ENCODE measurements around the gene SLC44A4. TPM values are rescaled to one million over a fixed set of nuclear protein-coding genes. Genes with fewer than 3 reads are reported as not detected.

Gene SLC44A4
- total RNA-seq, 1 donor from 2014 or later = 0.52 TPM

GRCh38 chr6:31881136-31881859 is 2.5 kb upstream of the SLC44A4 start:
- Histone ChIP-seq H3K36me3 (ENCODE audit: control insufficient read depth in 3 of 3, insufficient read depth in 3 of 3, low read length in 3 of 3) (peaks cover 49 to 52% (median 51%) of the 10 kb centered on the region in 3 donors), H3K9me3 (ENCODE audit: control insufficient read depth in 3 of 3, low read length in 3 of 3) (no peaks in the 10 kb centered on the region), H3K9ac (ENCODE audit: low read depth in 1 of 3, low read length in 3 of 3) (no peak overlapping the region), H3K27ac (ENCODE audit: low read depth, low read length) (no peak overlapping the region), H3K4me1 (ENCODE audit: control insufficient read depth in 3 of 3, insufficient read depth in 3 of 3, low read length in 3 of 3) (peaks cover 0 to 3% (median 0%) of the 10 kb centered on the region in 3 donors), H3K27me3 (ENCODE audit: control insufficient read depth in 3 of 3, insufficient read depth in 3 of 3, low read length in 3 of 3) (no peaks in the 10 kb centered on the region), H3K4me3 (ENCODE audit: low read length in 3 of 3) (no peak overlapping the region)

DNA sequence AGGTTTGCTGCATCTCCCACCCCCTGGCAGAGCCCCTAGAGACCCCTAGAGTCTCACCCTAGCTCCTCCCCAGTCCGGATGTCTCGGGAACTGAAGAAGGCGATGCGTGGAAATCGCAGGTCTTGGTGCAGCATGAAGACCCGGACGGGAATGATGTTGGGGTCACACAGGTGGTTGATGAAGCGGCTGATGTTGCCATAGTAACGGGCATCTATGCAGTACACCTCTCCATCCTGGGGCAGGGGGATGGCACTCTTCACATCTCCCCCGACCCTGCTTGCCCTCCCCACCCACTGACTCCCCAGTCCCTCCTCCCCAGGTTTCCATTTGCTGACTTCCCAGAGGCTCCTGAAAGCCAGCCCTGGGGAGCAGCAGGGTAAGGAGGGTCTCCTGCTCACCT is 1.8 kb upstream of the SLC44A4 start:
- no peak overlapping the region for H3K4me3 ChIP-seq (ENCODE audit: low read length in 3 of 3)
- H3K27ac ChIP-seq (ENCODE audit: low read depth, low read length) = no peak overlapping the region
- H3K27me3 ChIP-seq (ENCODE audit: control insufficient read depth in 3 of 3, insufficient read depth in 3 of 3, low read length in 3 of 3) = no peaks in the 10 kb centered on the region
- H3K4me1 ChIP-seq (ENCODE audit: control insufficient read depth in 3 of 3, insufficient read depth in 3 of 3, low read length in 3 of 3) = peaks cover 0 to 3% (median 0%) of the 10 kb centered on the region in 3 donors
- no peaks in the 10 kb centered on the region for H3K9me3 ChIP-seq (ENCODE audit: control insufficient read depth in 3 of 3, low read length in 3 of 3)
- H3K36me3 ChIP-seq (ENCODE audit: control insufficient read depth in 3 of 3, insufficient read depth in 3 of 3, low read length in 3 of 3) = peaks cover 47 to 49% (median 49%) of the 10 kb centered on the region in 3 donors
- no peak overlapping the region for H3K9ac ChIP-seq (ENCODE audit: low read depth in 1 of 3, low read length in 3 of 3)

DNA sequence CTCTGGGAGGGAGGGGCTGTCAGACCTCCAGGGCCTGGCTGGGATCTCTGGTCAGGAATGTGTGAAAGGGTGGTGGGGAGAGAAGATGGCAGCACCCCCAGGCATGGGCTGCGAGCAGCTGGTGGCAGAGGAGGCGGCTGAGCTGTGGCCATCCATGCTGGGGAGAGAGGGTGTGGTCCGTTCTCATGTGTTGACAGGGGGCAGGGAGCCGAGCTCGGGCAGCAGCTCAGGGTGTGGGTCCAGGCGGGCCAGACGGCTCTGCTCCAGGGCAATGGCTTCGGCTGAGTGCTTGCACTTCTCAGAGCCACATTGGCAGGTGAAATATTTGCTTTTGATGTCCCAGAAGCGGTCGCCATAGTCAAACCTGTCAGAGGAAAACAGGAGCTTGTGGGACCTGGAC is 1.1 kb upstream of the SLC44A4 start:
- Histone ChIP-seq H3K36me3 (ENCODE audit: control insufficient read depth in 3 of 3, insufficient read depth in 3 of 3, low read length in 3 of 3) (peaks cover 45 to 46% (median 46%) of the 10 kb centered on the region in 3 donors), H3K9ac (ENCODE audit: low read depth in 1 of 3, low read length in 3 of 3) (no peak overlapping the region)

DNA sequence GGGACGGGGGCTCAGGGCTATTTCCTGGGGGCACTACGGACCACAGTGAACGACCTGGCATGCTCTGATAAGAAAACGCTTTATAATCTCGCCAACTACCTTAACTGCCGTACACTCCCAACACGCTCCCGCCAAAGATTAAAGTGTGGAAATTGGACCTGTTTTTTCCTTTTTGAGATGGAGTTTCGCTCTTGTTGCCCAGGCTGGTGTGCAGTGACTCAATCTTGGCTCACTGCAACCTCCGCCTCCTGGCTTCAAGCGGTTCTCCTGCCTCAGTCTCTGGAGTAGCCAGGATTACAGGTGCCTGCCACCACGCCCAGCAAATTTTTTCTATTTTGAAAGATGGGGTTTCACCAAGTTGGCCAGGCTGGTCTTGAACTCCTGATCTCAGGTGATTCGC is 346 bp upstream of the SLC44A4 start:
- Histone ChIP-seq H3K4me3 (ENCODE audit: low read length in 3 of 3) (no peak overlapping the region), H3K27me3 (ENCODE audit: control insufficient read depth in 3 of 3, insufficient read depth in 3 of 3, low read length in 3 of 3) (no peaks in the 10 kb centered on the region), H3K9me3 (ENCODE audit: control insufficient read depth in 3 of 3, low read length in 3 of 3) (no peaks in the 10 kb centered on the region), H3K27ac (ENCODE audit: low read depth, low read length) (no peak overlapping the region), H3K9ac (ENCODE audit: low read depth in 1 of 3, low read length in 3 of 3) (no peak overlapping the region), H3K36me3 (ENCODE audit: control insufficient read depth in 3 of 3, insufficient read depth in 3 of 3, low read length in 3 of 3) (peaks cover 37 to 39% (median 39%) of the 10 kb centered on the region in 3 donors), H3K4me1 (ENCODE audit: control insufficient read depth in 3 of 3, insufficient read depth in 3 of 3, low read length in 3 of 3) (peaks cover 0 to 3% (median 0%) of the 10 kb centered on the region in 3 donors)

More for the DNA sequence above, 1.1 kb upstream of the SLC44A4 start:
- Histone ChIP-seq H3K4me3 (ENCODE audit: low read length in 3 of 3) (no peak overlapping the region), H3K27ac (ENCODE audit: low read depth, low read length) (no peak overlapping the region), H3K4me1 (ENCODE audit: control insufficient read depth in 3 of 3, insufficient read depth in 3 of 3, low read length in 3 of 3) (peaks cover 0 to 3% (median 0%) of the 10 kb centered on the region in 3 donors), H3K9me3 (ENCODE audit: control insufficient read depth in 3 of 3, low read length in 3 of 3) (no peaks in the 10 kb centered on the region), H3K27me3 (ENCODE audit: control insufficient read depth in 3 of 3, insufficient read depth in 3 of 3, low read length in 3 of 3) (no peaks in the 10 kb centered on the region)

DNA sequence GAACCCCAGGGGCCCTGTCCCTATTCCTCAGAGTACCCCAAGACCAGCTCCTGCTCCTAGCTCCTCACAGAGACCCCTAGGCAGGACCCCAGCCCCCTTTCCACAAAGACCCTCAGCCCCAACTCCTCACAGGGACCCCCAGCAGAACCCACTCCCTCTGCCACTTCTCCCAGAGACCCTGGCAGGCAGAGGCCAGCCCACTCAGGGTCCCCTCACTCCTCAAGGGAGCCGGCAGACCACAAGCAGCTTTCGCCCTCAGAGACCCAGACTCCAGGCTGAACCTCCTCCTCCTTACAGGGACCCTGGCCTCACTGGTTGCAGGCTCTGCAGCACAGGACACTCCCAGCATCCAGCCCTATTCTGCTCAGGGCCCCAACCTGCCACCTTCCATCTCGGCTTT is 575 bp downstream of the SLC44A4 start:
- H3K4me3 ChIP-seq (ENCODE audit: low read length in 3 of 3) = no peak overlapping the region
- no peak overlapping the region for H3K27ac ChIP-seq (ENCODE audit: low read depth, low read length)
- no peaks in the 10 kb centered on the region for H3K9me3 ChIP-seq (ENCODE audit: control insufficient read depth in 3 of 3, low read length in 3 of 3)
- H3K36me3 ChIP-seq (ENCODE audit: control insufficient read depth in 3 of 3, insufficient read depth in 3 of 3, low read length in 3 of 3) = peaks cover 30 to 33% (median 31%) of the 10 kb centered on the region in 3 donors
- no peaks in the 10 kb centered on the region for H3K27me3 ChIP-seq (ENCODE audit: control insufficient read depth in 3 of 3, insufficient read depth in 3 of 3, low read length in 3 of 3)
- H3K9ac ChIP-seq (ENCODE audit: low read depth in 1 of 3, low read length in 3 of 3) = no peak overlapping the region
- peaks cover 0 to 3% (median 0%) of the 10 kb centered on the region in 3 donors for H3K4me1 ChIP-seq (ENCODE audit: control insufficient read depth in 3 of 3, insufficient read depth in 3 of 3, low read length in 3 of 3)

DNA sequence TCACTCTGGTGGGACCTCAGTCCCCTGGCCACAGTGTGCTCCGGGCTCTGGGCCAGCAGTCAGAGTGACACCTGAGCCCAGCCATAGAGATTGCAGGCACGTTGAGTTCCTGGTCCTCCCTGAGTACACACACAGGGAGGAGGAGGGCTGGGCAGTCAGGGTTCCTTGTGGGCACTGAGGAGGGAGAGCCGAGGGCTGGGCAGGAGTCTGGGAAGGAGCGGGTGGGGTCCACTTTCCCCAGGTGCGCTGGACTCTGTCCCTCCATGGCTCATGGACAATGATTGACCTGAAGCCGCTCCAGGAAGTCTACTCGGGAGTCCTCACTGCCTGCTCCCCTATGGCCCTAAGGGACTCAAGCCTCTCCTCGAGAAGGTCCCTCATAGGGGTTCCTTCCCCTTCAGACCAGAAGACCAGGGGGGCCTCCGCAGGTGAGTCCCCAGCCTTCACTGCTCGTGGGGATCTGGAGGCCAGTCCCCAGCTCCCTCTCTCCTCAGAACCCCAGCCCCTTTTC is 1.1 kb downstream of the SLC44A4 start:
- Histone ChIP-seq H3K9me3 (ENCODE audit: control insufficient read depth in 3 of 3, low read length in 3 of 3) (no peaks in the 10 kb centered on the region), H3K9ac (ENCODE audit: low read depth in 1 of 3, low read length in 3 of 3) (no peak overlapping the region), H3K27ac (ENCODE audit: low read depth, low read length) (no peak overlapping the region), H3K4me3 (ENCODE audit: low read length in 3 of 3) (no peak overlapping the region), H3K27me3 (ENCODE audit: control insufficient read depth in 3 of 3, insufficient read depth in 3 of 3, low read length in 3 of 3) (no peaks in the 10 kb centered on the region), H3K4me1 (ENCODE audit: control insufficient read depth in 3 of 3, insufficient read depth in 3 of 3, low read length in 3 of 3) (peaks cover 0 to 3% (median 0%) of the 10 kb centered on the region in 3 donors), H3K36me3 (ENCODE audit: control insufficient read depth in 3 of 3, insufficient read depth in 3 of 3, low read length in 3 of 3) (peaks cover 26 to 29% (median 26%) of the 10 kb centered on the region in 3 donors)

DNA sequence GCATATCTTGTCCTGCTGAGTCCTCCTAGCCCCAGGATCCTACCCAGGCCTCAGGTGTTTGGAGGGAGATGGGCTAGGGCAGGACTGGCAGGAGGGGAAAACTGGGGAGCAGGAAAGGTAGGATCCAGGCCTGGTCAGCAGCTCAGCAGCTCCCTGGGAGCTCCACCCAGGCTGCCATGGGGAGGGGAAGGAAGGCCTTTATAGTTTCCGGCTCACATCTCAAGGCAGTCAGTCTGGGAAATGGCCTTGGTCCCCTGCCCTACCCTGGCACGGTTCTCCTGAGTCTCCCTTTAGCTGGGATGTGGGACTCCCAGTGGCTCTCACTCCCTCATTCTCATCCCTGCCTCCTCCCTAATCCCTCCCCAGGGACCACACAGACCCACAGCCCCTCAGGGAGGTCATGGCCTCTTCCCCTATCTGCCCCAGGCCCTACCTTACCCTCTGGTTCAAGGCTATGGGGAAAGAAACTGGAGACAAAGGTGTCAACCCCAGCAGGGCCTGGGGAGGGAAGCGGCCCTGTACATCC is 1.6 kb downstream of the SLC44A4 start:
- no peaks in the 10 kb centered on the region for H3K27me3 ChIP-seq (ENCODE audit: control insufficient read depth in 3 of 3, insufficient read depth in 3 of 3, low read length in 3 of 3)
- no peaks in the 10 kb centered on the region for H3K9me3 ChIP-seq (ENCODE audit: control insufficient read depth in 3 of 3, low read length in 3 of 3)
- H3K4me1 ChIP-seq (ENCODE audit: control insufficient read depth in 3 of 3, insufficient read depth in 3 of 3, low read length in 3 of 3) = peaks cover 0 to 3% (median 0%) of the 10 kb centered on the region in 3 donors
- no peak overlapping the region for H3K9ac ChIP-seq (ENCODE audit: low read depth in 1 of 3, low read length in 3 of 3)
- H3K36me3 ChIP-seq (ENCODE audit: control insufficient read depth in 3 of 3, insufficient read depth in 3 of 3, low read length in 3 of 3) = peaks cover 21 to 24% (median 21%) of the 10 kb centered on the region in 3 donors
- no peak overlapping the region for H3K27ac ChIP-seq (ENCODE audit: low read depth, low read length)
- no peak overlapping the region for H3K4me3 ChIP-seq (ENCODE audit: low read length in 3 of 3)

GRCh38 chr6:31876357-31876756 is 2.4 kb downstream of the SLC44A4 start:
- H3K27ac ChIP-seq (ENCODE audit: low read depth, low read length) = no peak overlapping the region
- no peaks in the 10 kb centered on the region for H3K9me3 ChIP-seq (ENCODE audit: control insufficient read depth in 3 of 3, low read length in 3 of 3)
- H3K4me1 ChIP-seq (ENCODE audit: control insufficient read depth in 3 of 3, insufficient read depth in 3 of 3, low read length in 3 of 3) = peaks cover 0 to 3% (median 0%) of the 10 kb centered on the region in 3 donors
- peaks cover 15 to 19% (median 16%) of the 10 kb centered on the region in 3 donors for H3K36me3 ChIP-seq (ENCODE audit: control insufficient read depth in 3 of 3, insufficient read depth in 3 of 3, low read length in 3 of 3)
- H3K9ac ChIP-seq (ENCODE audit: low read depth in 1 of 3, low read length in 3 of 3) = no peak overlapping the region
- H3K27me3 ChIP-seq (ENCODE audit: control insufficient read depth in 3 of 3, insufficient read depth in 3 of 3, low read length in 3 of 3) = no peaks in the 10 kb centered on the region
- no peak overlapping the region for H3K4me3 ChIP-seq (ENCODE audit: low read length in 3 of 3)

DNA sequence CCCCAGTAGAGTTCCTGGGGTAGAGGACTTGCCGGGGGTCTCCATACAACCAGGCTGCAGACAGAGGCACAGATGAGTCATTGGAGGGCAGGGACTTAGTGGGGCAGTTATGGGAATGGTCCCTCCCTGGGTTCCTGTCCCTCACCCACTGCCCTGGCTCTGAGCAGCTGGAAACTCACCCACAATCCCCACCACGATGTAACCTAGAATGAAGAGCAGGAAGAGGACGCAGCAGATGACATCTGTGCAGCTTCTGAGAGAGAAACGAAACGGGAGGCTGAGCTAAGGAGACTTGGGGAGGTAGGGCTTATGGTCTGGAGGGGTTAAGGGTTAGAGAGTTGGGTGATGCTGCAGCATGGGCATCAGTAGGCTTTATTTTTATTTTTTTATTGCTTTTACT is 2.9 kb downstream of the SLC44A4 start:
- Histone ChIP-seq H3K4me3 (ENCODE audit: low read length in 3 of 3) (no peak overlapping the region), H3K27me3 (ENCODE audit: control insufficient read depth in 3 of 3, insufficient read depth in 3 of 3, low read length in 3 of 3) (no peaks in the 10 kb centered on the region), H3K27ac (ENCODE audit: low read depth, low read length) (no peak overlapping the region), H3K4me1 (ENCODE audit: control insufficient read depth in 3 of 3, insufficient read depth in 3 of 3, low read length in 3 of 3) (peaks cover 0 to 3% (median 0%) of the 10 kb centered on the region in 3 donors), H3K36me3 (ENCODE audit: control insufficient read depth in 3 of 3, insufficient read depth in 3 of 3, low read length in 3 of 3) (peaks cover 11 to 14% (median 11%) of the 10 kb centered on the region in 3 donors), H3K9me3 (ENCODE audit: control insufficient read depth in 3 of 3, low read length in 3 of 3) (no peaks in the 10 kb centered on the region), H3K9ac (ENCODE audit: low read depth in 1 of 3, low read length in 3 of 3) (no peak overlapping the region)
